Measurements from ENCODE around the gene ITPRIPL1. TPM values are rescaled to one million over a fixed set of nuclear protein-coding genes. Genes with fewer than 3 reads are reported as not detected.

Gene ITPRIPL1
- total RNA-seq, 1 donor from 2014 or later = 1.3 TPM

- DNase-seq (ENCODE audit: low read depth, low spot score) = no peak
Measured at GRCh38 chr2:96320728-96321622, 4.1 kb upstream of the ITPRIPL1 start.

GRCh38 chr2:96323849-96324248, 1.3 kb upstream of the ITPRIPL1 start:
- DNase-seq (ENCODE audit: low read depth, low spot score) = no peak

DNA sequence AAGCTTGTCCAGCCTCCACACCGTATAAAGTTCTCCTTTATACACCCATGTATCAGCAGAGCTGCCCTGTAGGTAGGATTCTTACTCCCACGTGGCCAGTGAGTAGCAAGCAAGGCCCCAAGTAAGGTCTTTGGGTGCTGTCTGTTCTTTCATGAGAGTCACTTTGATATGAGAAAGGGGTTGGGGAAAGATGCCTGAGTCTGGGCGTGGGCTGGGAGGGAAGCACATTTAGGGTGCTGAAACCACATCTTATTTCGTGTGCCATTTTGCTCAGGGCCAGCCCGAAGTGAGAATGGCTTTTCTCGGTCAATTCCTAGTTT, 436 bp upstream of the ITPRIPL1 start:
- DNase-seq (ENCODE audit: low read depth, low spot score) = no peak

DNA sequence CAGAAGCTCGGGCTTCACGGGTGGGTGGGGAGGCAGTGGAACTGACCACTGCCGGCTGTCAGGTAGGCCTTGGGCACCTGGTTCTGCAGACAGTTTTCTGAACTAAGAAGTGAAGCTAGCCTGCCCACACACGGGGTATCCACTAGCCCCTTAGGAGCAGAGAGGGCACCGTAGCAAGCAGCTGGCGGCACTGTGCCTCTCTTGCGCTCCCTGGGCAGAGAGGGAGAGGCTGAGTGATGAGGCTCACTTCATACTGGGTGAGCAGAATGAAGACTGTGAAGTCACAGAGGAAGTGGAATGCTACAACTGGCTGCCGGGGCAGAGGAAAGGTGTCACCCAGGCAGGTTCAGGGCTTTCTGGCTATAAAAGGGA, 753 bp downstream of the ITPRIPL1 start:
- no peak for DNase-seq (ENCODE audit: low read depth, low spot score)

DNA sequence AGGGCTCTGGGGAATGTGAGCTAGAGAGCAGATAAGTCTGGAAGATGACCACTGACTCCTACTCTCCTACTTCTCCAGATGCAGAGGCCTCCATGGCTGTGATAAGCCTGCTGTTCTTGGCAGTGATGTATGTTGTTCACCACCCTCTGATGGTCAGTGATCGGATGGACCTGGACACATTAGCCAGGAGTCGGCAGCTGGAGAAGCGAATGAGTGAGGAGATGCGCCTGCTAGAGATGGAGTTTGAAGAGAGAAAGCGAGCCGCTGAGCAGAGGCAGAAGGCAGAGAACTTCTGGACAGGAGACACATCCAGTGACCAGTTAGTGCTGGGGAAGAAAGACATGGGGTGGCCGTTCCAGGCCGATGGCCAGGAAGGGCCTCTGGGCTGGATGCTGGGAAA, 1.4 kb downstream of the ITPRIPL1 start:
- no peak for DNase-seq (ENCODE audit: low read depth, low spot score)

- DNase-seq (ENCODE audit: low read depth, low spot score) = no peak
Measured at GRCh38 chr2:96326990-96327820, 2.1 kb downstream of the ITPRIPL1 start.

DNA sequence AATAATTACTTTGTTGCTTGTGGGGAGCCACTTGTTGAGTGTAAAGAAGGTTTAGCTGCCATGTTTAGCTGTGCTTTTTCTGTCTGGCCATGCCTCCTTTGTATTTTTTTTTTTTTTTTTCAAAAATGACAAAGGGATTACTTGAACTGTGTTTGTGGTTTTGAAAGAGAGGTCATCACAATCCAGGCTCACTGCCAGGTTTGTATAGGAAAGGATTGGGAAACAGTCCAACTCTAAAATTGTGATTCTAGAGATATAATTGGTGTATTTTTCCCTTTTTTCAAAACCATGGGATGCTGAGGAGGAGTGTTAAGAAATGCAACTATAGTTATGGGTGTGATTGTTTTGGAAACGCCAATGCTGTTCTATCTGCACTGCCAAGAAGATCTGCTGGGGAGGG, 4.3 kb downstream of the ITPRIPL1 start:
- DNase-seq (ENCODE audit: low read depth, low spot score) = peak; percentile 58

- no peak for DNase-seq (ENCODE audit: low read depth, low spot score)
Measured at GRCh38 chr2:96329874-96330273, 4.8 kb downstream of the ITPRIPL1 start.

DNA sequence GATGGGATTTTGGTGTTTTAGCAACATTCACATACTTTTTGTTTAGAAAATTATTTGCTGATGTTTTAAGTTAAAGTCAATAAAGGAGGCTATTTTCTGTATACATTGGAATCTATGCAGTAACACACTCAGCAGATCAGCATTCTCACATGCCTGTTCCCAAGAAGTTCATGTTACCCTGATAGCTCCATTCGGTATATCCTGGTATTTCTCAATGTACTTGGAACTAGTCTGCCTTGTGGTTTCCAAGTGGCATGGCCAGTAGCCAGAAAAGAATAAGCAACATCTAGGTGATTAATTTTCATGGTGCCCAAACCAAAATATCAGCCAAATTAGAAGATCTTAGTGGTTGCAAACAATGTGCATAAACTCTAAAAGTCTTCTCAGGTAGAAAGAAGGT, 5.3 kb downstream of the ITPRIPL1 start:
- DNase-seq (ENCODE audit: low read depth, low spot score) = no peak

DNA sequence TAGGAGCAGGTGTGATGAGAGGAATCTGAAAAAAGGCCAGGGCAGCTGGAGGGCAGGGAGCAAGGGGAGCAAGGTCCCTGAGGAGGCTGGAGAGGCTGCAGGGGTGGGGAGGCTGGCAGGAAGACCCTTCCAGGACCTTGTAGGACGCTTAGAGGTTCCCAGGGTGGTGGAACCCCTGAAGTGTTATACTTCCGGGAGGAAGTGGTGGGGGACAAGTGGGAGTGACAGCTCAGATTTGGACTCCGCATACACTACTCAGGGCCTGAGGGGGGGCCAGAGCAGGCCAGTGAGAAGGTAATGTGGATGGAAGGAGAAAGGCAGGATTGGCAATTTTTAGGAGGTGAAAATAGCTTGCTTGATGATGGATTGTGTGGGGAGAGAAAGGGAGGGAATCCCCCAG, 8.6 kb downstream of the ITPRIPL1 start:
- no peak for DNase-seq (ENCODE audit: low read depth, low spot score)

DNA sequence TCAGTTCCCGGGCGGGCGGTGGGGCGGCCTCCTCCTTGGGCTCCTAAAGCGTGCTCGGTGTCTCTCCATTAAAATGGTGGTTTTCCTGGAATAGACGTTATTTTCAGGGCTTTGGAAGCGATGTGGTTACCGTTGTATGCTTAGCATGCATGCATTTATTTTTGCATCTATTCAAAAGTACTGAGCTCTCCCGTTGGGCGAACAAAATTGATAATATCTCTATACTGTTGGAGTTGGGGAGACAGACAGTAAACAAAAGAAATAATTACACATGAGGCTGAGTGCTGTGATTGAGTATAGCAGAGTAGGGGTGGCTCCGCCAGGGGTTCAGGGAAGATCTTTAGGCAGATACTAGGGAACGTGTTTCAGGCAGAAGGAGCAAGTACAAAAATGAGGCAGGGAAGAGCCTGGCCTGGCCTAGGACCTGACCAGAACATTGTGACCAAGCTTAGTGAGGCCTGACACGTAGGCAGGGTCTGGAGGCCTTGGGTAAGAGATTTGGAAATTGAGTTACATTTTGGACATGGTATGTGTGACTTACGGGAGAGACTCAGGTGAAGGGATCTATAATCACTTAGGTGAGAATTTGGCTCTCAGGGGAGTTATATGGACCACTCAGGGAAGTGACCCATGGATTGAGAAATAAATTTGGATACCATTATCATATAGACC, 11.1 kb downstream of the ITPRIPL1 start:
- no peak for DNase-seq (ENCODE audit: low read depth, low spot score)

DNA sequence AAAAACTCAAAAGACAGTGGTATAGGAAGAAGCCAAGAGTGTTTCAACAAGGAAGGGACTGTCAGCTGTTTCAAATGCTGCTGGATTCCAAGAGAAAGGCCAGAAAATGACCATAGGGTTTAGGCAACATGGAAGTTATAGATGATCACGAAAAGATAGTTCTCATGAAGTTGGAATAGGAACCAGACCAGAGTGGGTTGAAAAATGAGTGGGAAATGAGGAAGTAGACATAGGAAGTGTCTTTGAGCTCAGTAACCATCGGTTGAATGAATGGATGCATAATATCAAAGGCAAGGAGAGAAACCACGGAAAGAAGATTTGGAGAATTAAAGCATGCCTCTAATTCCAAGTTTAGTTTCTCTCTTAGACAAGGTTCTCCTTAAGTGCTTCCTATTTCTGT, 11.8 kb downstream of the ITPRIPL1 start:
- DNase-seq (ENCODE audit: low read depth, low spot score) = no peak

DNA sequence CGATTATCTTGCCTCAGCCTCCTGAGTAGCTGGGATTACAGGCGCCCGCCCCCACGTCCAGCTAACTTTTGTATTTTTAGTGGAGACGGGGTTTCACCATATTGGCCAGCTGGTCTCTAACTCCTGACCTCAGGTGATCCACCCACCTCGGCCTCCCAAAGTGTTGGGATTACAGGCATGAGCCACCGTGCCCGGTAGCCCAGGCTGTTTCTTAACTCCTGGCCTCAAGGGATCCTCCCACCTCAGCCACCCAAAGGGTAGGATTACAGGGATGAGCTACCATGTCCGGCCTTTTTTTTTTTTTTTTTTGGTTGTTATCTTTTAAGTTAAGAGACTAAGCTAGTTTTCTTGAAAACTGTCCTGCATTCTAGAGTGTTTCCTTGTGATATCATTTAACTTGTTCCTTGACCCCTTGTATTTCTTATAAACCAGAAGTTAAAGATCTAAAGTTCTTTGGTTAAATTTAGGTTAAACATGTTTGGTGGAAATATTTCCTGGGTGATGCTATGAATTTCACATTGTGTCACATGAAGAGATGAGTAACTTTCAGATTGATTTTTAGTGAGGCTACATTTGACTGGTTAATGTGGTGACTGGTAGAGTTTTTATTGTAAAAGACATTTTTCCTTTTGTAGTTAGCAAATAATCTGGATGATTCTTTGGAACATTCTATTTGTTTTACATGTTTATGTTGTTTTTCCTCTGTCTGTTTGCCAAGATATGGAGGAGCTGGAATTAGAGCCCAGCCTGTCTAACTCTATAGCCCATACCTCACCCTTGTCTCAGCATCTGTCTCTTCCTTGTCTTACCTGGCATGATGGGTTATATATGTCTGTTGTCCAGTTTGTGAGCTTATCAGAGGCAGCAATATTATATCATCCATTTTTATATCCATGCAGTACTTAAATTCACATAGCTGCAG, 15.6 kb downstream of the ITPRIPL1 start:
- no peak for DNase-seq (ENCODE audit: low read depth, low spot score)

DNA sequence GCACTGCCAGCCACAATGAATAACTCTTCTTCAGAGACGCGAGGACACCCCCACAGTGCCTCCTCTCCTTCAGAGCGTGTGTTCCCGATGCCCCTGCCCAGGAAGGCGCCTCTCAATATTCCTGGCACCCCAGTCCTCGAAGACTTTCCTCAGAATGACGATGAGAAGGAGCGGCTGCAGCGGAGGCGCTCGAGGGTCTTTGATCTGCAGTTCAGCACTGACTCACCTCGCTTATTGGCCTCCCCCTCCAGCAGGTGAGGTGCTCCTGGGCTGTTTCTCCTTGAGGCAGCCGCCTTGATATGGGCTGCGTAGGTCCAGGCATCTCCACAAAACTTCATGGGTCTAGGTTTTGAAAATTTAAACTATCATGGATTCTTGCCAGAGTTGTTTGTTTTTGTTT, 16.5 kb downstream of the ITPRIPL1 start:
- no peak for DNase-seq (ENCODE audit: low read depth, low spot score)

DNA sequence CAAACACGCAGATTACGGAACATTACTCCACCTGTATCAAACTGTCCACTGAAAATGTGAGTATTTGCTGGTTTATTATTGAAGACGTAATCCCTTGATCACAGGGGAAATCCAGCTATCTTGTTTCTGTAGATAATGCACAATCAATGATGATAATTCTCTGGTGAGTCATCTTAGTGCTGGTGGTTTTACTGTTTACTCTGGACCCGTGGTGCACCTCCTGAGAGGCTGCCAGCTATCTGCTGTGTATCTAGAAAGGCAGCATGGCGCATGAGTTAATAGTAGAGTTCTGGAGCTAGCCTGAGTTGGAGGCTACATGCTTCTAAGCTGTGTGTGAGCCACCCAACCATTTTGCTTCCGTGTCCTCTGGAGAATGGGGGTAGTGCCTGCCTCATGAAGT, 17.0 kb downstream of the ITPRIPL1 start:
- no peak for DNase-seq (ENCODE audit: low read depth, low spot score)

DNA sequence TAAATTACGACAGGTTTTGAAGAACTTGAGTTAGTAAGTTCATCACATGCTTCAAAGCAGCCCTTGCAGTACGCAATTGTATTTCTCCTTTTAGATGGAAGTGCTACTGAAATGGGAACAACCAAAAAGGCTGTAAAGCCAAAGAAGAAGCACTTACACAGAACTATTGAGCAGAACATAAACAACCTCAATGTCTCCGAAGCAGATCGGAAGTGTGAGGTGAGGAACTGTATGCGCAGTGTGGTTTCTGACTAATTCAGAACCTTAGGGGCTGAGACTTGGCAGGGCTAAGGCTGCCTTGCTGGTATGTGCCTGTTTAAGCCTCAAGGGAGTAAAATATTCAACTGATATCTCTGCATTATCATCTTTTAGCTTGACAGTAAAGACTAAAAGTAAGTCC, 18.9 kb downstream of the ITPRIPL1 start:
- no peak for DNase-seq (ENCODE audit: low read depth, low spot score)

DNA sequence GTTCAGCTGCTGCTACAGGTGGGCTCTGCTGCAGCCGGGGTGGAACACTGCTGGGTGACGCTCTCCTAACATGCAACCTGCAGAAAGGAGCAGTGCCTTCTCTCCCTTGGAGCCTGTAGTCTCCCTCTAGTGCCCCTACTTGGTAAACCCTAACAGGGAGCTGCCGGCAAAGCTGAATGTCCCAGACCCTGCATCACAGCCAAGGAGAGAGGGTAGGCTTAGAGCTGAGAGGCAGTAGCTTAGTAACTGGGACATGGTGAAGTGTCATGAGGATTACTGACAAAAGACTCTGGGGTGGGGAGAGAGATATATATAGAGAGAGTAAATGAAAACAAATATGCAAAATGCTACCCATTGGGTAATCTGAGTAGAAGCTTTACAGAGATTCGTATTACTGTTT, 20.3 kb downstream of the ITPRIPL1 start:
- no peak for DNase-seq (ENCODE audit: low read depth, low spot score)

GRCh38 chr2:96345868-96346462, 20.8 kb downstream of the ITPRIPL1 start:
- DNase-seq (ENCODE audit: low read depth, low spot score) = no peak

GRCh38 chr2:96347395-96347794, 22.3 kb downstream of the ITPRIPL1 start:
- DNase-seq (ENCODE audit: low read depth, low spot score) = no peak

- no peak for DNase-seq (ENCODE audit: low read depth, low spot score)
Measured at GRCh38 chr2:96353032-96353561, 28.0 kb downstream of the ITPRIPL1 start.
